GM10266 (cell line): ENCODE measurements around the gene TICAM1.

ENCODE experiments used
- DNase-seq: peaks from one replicate; pipeline ENCODE4 v3.0.0; 2012; ENCODE audit errors: extremely low spot score
- TF ChIP-seq, protein P1 (sequence below): IDR thresholded peaks from 2 replicates; pipeline ENCODE4 v1.5.1; 2012; ENCODE audit warnings: mild to moderate bottlenecking, low read depth; ENCODE audit not compliant: control insufficient read depth, insufficient read depth; ENCODE audit errors: missing control alignments

TICAM1 gene

GRCh38 chr19:4768934-4769777 is 62.4 kb downstream of the TICAM1 start:
- TF ChIP-seq, protein P1, sequence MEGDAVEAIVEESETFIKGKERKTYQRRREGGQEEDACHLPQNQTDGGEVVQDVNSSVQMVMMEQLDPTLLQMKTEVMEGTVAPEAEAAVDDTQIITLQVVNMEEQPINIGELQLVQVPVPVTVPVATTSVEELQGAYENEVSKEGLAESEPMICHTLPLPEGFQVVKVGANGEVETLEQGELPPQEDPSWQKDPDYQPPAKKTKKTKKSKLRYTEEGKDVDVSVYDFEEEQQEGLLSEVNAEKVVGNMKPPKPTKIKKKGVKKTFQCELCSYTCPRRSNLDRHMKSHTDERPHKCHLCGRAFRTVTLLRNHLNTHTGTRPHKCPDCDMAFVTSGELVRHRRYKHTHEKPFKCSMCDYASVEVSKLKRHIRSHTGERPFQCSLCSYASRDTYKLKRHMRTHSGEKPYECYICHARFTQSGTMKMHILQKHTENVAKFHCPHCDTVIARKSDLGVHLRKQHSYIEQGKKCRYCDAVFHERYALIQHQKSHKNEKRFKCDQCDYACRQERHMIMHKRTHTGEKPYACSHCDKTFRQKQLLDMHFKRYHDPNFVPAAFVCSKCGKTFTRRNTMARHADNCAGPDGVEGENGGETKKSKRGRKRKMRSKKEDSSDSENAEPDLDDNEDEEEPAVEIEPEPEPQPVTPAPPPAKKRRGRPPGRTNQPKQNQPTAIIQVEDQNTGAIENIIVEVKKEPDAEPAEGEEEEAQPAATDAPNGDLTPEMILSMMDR: no peak
- DNase-seq: peak; percentile 85
